ENCODE results near the gene CAMK1D. TPM values are rescaled to one million over a fixed set of nuclear protein-coding genes. Genes with fewer than 3 reads are reported as not detected.

Gene CAMK1D
- total RNA-seq, 2 experiments from 2014 or later = 7.5 to 9.0 TPM

DNA sequence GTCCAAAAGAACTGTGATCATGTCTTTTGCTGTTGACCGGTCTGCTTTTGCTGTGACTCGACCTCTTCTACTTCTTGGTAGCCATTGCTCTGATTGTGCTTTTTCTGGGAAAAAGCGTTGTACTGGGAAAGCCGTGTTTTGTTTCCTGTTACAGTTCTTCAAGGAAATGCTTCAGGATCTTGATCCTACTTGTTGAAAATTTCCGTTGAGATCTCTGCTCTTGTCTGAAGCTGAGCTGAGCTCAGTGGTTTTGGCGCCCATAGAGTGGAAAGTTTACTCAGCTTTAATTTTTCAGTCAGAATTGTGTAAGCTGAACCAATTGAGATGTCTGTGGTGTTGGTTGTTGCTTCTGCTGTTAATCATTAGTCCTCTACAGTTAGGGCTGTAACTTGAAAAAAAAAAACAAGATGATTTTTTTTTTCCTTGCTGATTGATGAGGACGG is 349.9 kb downstream of the CAMK1D start:
- DNase-seq (no peak), ATAC-seq (ENCODE audit: low read depth) (no peak)
- no peak overlapping the region for H3K27ac Mint-ChIP-seq
- no peaks in the 10 kb centered on the region for H3K9me3 Mint-ChIP-seq
- no peak overlapping the region for H3K4me3 Mint-ChIP-seq
- POLR2A ChIA-PET = no interaction called here
- H3K4me1 Mint-ChIP-seq = peaks cover 4% of the 10 kb centered on the region
- H3K36me3 Mint-ChIP-seq = no peaks in the 10 kb centered on the region
- no peaks in the 10 kb centered on the region for H3K27me3 Mint-ChIP-seq

DNA sequence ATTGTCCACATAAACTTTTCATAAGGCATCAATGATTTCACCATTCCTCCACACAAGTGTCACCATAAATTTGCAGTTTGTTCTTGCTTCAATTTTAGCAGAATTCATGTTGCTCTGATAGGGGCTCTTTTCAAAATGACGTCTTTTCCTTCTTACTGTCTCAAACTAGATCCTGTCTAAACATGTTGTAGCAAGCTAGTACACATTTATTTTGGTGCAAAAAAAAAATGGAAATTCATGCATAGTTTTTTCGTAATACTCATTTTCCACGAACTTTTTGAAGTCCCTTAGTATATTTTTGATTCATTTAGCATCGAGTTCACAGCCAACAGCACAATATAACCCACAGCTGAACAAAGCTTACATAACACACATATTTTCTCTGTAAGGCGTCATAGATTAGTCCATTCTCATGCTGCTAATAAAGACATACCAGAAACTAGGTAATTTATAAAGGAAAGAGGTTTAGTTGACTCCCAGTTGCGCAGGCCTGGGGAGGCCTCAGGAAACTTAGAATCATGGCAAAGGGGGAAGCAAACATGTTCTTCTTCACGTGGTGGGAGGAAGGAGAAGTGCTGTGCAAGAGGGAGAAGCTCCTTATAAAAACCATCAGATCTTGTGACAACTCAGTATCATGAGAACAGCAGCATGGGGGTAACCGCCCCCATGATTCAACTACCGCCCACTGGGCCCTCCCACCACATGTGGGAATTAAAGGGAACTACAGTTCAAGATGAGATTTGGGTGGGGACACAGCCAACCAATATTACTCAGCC is 350.6 kb downstream of the CAMK1D start:
- H3K27me3 Mint-ChIP-seq = no peaks in the 10 kb centered on the region
- POLR2A ChIA-PET = no interaction called here
- no peak overlapping the region for H3K4me3 Mint-ChIP-seq
- no peak overlapping the region for H3K27ac Mint-ChIP-seq
- ATAC-seq (ENCODE audit: low read depth) (no peak), DNase-seq (no peak)
- H3K4me1 Mint-ChIP-seq = peaks cover 4% of the 10 kb centered on the region
- H3K9me3 Mint-ChIP-seq = no peaks in the 10 kb centered on the region
- H3K36me3 Mint-ChIP-seq = no peaks in the 10 kb centered on the region

DNA sequence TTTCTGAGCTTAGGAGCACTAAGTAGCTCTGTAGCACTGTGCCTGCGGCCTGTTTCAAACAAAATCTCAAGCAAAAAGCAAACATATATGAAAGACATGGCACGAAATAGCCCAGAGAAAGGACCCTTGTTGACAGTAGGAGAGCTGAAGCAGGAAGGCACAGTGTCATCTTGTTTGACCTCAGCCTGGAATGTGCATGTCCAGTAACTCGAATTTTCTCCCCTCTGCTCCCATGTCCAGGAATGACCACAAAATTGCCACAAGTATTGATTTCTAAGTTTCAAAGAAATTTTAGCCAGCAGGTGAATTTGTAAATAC is 351.2 kb downstream of the CAMK1D start:
- H3K4me1 Mint-ChIP-seq = peaks cover 4% of the 10 kb centered on the region
- no peak for DNase-seq
- POLR2A ChIA-PET = no interaction called here
- H3K9me3 Mint-ChIP-seq = no peaks in the 10 kb centered on the region
- no peak overlapping the region for H3K27ac Mint-ChIP-seq
- H3K36me3 Mint-ChIP-seq = no peaks in the 10 kb centered on the region
- no peak for ATAC-seq (ENCODE audit: low read depth)
- H3K27me3 Mint-ChIP-seq = no peaks in the 10 kb centered on the region
- H3K4me3 Mint-ChIP-seq = no peak overlapping the region

DNA sequence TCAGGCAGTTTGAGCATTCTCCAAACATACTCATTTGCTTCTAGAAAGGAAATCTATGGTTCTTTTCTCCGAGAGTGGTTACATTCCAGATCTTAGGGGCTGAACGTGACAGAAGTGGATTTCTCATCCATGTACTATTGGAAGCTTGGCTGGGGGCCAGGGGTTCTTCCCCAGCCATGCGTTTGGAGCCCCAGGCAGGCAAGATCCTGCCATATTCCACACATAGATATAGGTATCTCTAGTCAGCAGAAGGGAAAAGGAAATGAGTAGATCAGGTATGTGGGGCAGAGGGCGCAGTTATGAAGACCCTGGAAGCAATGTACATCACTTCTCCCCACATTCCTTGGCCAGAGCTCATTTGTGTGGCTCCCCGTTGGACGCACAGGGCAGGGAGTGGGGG is 352.3 kb downstream of the CAMK1D start:
- Mint-ChIP-seq H3K4me3 (no peak overlapping the region), H3K9me3 (no peaks in the 10 kb centered on the region), H3K36me3 (no peaks in the 10 kb centered on the region), H3K27ac (no peak overlapping the region), H3K27me3 (no peaks in the 10 kb centered on the region), H3K4me1 (peaks cover 4% of the 10 kb centered on the region)
- POLR2A ChIA-PET = no interaction called here
- no peak for ATAC-seq (ENCODE audit: low read depth)
- DNase-seq = no peak

DNA sequence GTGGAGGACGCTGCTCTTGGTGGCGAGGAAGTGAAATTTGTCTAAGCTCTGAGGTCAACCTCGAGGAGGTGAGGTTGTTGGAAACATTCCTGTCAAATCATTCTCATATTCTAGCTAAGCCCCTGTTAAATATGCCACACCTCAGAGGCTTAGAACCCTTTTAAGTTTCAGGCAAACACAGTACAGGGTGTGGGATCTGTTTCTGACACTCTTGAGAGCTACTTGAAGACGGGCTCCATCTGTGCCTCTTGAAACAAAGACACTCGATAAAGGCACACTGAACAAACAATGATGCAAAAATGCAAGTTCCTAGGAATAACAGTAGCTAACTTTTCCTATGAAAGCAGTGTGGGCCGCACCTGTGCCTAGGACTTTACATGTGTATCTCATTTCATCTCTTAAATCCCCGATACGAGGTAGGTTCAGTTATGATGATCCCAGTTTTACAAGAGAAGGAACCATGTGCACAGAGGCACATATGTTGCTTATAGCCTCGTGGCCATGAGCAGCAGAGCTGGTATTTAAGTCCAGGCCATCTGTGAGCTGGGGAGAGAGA is 352.9 kb downstream of the CAMK1D start:
- Mint-ChIP-seq H3K9me3 (no peaks in the 10 kb centered on the region), H3K27me3 (no peaks in the 10 kb centered on the region), H3K36me3 (no peaks in the 10 kb centered on the region), H3K27ac (no peak overlapping the region), H3K4me1 (peaks cover 5% of the 10 kb centered on the region), H3K4me3 (no peak overlapping the region)
- DNase-seq (no peak), ATAC-seq (ENCODE audit: low read depth) (no peak)
- POLR2A ChIA-PET = no interaction called here

DNA sequence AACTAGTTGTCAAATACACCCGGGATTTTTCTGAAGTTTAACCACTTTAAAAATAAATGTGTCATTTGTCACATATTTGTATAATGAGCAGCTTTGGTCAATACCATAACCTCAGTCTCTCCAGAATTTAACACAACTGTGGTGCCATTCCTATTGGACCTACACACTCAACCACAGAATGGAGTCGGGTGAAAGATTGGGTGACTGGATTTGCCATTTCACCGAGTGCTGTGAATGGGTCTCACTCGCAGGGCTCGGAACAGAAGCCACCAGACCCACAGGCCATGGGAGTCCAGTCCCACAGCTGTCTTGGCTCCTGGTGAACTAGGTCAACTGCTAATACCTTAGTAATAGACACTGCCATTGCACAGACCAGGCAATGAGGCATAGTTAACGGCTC is 353.8 kb downstream of the CAMK1D start:
- POLR2A ChIA-PET = no interaction called here
- Mint-ChIP-seq H3K9me3 (no peaks in the 10 kb centered on the region), H3K27me3 (no peaks in the 10 kb centered on the region), H3K4me1 (peaks cover 7% of the 10 kb centered on the region), H3K36me3 (no peaks in the 10 kb centered on the region), H3K4me3 (no peak overlapping the region), H3K27ac (no peak overlapping the region)
- DNase-seq = no peak
- no peak for ATAC-seq (ENCODE audit: low read depth)

DNA sequence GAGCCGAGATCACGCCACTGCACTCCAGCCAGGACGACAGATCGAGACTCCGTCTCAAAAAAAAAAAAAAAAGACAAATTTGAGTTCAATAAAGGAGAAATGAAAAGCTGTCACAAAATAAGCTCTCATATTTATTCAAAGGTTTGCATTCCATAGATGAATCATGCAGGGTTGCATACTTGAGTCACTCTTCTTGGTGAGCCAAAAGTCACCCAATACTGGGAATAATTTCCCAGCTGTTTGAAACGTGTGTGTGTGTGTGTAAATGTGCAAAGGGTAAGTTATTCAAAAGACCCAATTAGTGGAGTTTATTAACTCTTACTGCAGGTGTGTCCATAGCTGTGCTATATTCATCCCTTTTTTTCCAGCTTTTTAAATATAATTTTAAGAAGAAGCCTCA is 354.5 kb downstream of the CAMK1D start:
- no peaks in the 10 kb centered on the region for H3K36me3 Mint-ChIP-seq
- POLR2A ChIA-PET = no interaction called here
- no peak overlapping the region for H3K27ac Mint-ChIP-seq
- H3K27me3 Mint-ChIP-seq = no peaks in the 10 kb centered on the region
- ATAC-seq (ENCODE audit: low read depth) = no peak
- H3K4me3 Mint-ChIP-seq = no peak overlapping the region
- no peaks in the 10 kb centered on the region for H3K9me3 Mint-ChIP-seq
- no peak for DNase-seq
- H3K4me1 Mint-ChIP-seq = peaks cover 9% of the 10 kb centered on the region

DNA sequence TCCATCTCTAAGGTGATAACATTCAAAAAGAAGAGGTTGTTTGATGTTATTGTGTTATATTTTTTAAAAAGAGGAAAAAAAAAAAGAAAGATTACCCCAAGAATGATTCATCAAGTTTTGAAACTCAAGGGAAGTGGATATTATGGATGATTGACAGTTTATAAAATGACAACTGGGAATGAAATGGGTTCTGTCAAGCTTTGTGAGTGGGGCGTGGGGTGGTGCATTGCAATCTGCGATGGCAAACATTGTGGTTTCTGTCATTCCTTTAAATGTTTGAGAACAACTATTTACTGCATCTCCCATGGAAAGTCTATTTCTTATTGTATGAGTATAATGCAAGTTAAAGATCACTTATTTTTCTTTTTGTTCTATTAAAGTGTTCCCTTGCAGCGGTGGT is 355.1 kb downstream of the CAMK1D start:
- Mint-ChIP-seq H3K27me3 (no peaks in the 10 kb centered on the region), H3K4me1 (peaks cover 12% of the 10 kb centered on the region), H3K4me3 (no peak overlapping the region), H3K36me3 (no peaks in the 10 kb centered on the region), H3K9me3 (no peaks in the 10 kb centered on the region), H3K27ac (no peak overlapping the region)
- POLR2A ChIA-PET = no interaction called here
- no peak for ATAC-seq (ENCODE audit: low read depth)
- no peak for DNase-seq

DNA sequence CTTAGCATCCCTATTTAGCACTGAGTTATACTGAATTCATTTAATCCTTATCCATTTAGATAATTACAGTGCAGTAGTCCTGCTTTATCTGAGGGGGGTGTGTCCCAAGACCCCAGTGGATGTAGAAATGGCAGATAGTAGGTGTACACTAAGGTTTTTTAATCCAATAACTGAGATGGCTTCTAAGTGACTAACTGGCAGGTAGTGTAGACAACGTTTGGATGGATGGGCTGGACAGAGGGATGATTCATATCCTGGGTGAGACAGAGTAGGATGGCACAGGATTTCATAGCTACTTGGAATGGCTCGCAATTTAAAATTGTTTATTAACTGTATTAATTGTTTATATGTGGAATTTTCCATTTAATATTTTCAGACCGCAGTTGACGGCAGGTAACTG is 356.6 kb downstream of the CAMK1D start:
- H3K4me3 Mint-ChIP-seq = no peak overlapping the region
- no peaks in the 10 kb centered on the region for H3K27me3 Mint-ChIP-seq
- DNase-seq = no peak
- H3K9me3 Mint-ChIP-seq = no peaks in the 10 kb centered on the region
- no peaks in the 10 kb centered on the region for H3K36me3 Mint-ChIP-seq
- no peak overlapping the region for H3K27ac Mint-ChIP-seq
- ATAC-seq (ENCODE audit: low read depth) = no peak
- POLR2A ChIA-PET = no interaction called here
- H3K4me1 Mint-ChIP-seq = peaks cover 15% of the 10 kb centered on the region

DNA sequence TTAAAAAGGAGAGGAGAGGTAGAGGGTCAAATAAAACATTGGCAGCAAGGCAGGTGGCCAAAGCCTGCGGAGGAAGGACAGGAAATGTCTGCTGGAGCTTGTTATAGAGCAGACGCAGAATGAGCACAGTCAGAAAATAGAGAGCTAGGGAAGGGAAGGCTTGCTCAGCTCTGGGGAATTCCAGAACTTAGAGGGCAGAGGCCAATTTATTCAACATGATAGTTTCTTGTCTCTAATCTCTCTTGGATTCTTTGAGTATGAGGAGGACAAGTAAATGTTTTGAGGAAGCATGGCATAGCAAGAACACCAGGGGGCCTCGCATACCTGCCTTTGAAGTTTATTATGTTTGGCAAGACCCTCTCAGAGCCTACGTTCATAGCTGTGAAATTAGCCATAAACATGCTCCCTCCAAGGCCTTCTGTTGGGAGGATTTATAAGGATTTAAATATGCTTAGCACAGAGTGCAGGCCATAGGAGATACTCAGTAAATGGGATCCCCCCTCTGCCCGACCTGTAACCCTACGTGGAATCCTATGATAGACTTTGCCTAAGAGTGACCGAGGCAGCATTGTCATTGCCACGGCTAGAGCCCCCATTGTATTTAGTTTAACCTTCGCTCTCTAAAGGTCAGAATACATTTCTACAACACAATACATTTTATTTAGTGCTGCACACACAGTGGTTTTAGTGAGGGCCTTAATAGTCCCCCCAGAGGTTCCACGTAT is 358.3 kb downstream of the CAMK1D start:
- Mint-ChIP-seq H3K27ac (no peak overlapping the region), H3K4me1 (peaks cover 19% of the 10 kb centered on the region), H3K36me3 (no peaks in the 10 kb centered on the region), H3K4me3 (no peak overlapping the region), H3K27me3 (no peaks in the 10 kb centered on the region), H3K9me3 (no peaks in the 10 kb centered on the region)
- POLR2A ChIA-PET = no interaction called here
- DNase-seq (no peak), ATAC-seq (ENCODE audit: low read depth) (no peak)

DNA sequence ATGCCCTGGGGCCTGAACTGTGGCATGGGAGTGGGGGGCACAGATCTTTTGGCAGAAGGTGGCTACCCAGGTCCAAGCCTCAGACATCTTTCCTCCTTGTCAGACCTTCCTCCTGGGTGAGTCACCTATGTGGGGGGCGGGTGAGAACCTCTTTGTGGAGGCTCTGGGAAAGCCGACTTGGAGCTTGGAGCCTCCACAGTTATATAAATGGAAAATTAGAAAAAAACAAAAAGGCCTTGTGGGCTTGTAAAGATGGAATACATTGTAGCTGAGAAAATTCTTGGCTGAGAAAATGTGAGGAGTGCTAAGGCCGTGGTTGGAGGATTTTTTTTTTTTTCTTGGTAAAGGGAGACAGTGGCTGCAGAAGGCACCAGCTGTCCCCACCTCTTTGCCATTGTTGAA is 359.7 kb downstream of the CAMK1D start:
- Mint-ChIP-seq H3K36me3 (no peaks in the 10 kb centered on the region), H3K4me3 (no peak overlapping the region), H3K27me3 (no peaks in the 10 kb centered on the region), H3K27ac (no peak overlapping the region), H3K9me3 (no peaks in the 10 kb centered on the region), H3K4me1 (peaks cover 19% of the 10 kb centered on the region)
- POLR2A ChIA-PET = interaction anchor here (0.7 kb wide), 1 partner anchor 164 kb away, joined by 3 read pairs; no protein-coding TSS in a partner anchor
- ATAC-seq (ENCODE audit: low read depth) (no peak), DNase-seq (no peak)

DNA sequence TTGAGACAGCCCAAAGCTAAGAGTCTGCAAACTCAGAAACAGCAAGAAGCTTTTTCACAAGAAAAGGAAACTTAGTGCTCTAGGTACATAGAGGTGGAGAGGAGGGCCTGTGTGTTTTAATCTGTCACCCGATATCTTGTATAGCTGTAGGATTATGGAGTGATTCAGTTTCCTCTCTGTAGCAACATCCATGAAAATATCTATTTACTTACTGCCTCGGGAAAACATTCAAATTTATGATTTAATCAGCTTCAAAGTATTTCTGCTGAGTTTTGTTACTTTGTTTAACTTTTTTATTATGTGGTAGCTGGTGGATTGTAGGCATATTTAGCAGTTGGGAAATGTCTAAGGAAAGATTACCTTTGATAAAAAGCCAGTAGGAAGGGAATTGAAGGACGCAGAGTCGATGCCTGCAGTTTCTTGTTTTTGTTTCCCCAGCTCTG is 360.2 kb downstream of the CAMK1D start:
- H3K4me1 Mint-ChIP-seq = peaks cover 19% of the 10 kb centered on the region
- H3K9me3 Mint-ChIP-seq = no peaks in the 10 kb centered on the region
- ATAC-seq (ENCODE audit: low read depth) (no peak), DNase-seq (no peak)
- no peak overlapping the region for H3K4me3 Mint-ChIP-seq
- H3K27me3 Mint-ChIP-seq = no peaks in the 10 kb centered on the region
- no peak overlapping the region for H3K27ac Mint-ChIP-seq
- H3K36me3 Mint-ChIP-seq = no peaks in the 10 kb centered on the region
- POLR2A ChIA-PET = no interaction called here

DNA sequence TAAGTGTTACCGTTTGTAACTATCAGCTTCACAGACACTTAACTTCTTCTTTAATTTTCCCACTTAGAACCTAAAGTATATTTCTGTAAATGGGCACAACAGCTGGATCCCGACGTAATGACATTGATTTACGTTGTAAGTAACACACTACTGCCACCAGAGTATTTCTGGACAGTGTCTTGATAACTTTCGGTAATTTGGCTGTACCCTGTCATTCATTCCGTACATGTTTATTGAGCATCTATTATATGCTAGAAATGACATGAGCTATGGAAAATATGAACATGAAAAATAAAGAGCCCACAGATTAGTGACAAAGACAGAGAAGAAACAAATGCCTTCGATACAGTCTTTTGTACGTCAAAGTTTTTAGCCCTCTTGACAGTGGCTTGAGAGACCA is 360.8 kb downstream of the CAMK1D start:
- POLR2A ChIA-PET = no interaction called here

More for the DNA sequence above, 360.8 kb downstream of the CAMK1D start:
- no peak overlapping the region for H3K4me3 Mint-ChIP-seq
- no peak for DNase-seq
- ATAC-seq (ENCODE audit: low read depth) = no peak
- no peaks in the 10 kb centered on the region for H3K27me3 Mint-ChIP-seq
- no peaks in the 10 kb centered on the region for H3K9me3 Mint-ChIP-seq
- H3K27ac Mint-ChIP-seq = no peak overlapping the region
- peaks cover 19% of the 10 kb centered on the region for H3K4me1 Mint-ChIP-seq
- no peaks in the 10 kb centered on the region for H3K36me3 Mint-ChIP-seq
